IPS DF 6.9 (cell line): ENCODE results near the gene ACAP2.
"Not testable (repeated sequence)": the region's sequence is repeated elsewhere in the genome, so short reads cannot be mapped to it uniquely, and the experiment has no call there.

Source experiments
- DNase-seq: peaks from one replicate; pipeline ENCODE4 v3.0.0-alpha.2; 2013; ENCODE audit warnings: low read depth, low spot score
- H3K27ac ChIP-seq: one replicate; pipeline ENCODE4 v1.5.1; 2013; ENCODE audit warnings: low read length, control low read depth
- H3K27me3 ChIP-seq: 2 replicates; pipeline ENCODE4 v1.6.1; 2013; ENCODE audit warnings: mild to moderate bottlenecking, low read length; ENCODE audit not compliant: control insufficient read depth, insufficient read depth
- H3K36me3 ChIP-seq: 2 replicates; pipeline ENCODE4 v1.6.1; 2013; ENCODE audit warnings: low read length; ENCODE audit not compliant: control insufficient read depth, insufficient read depth
- H3K4me1 ChIP-seq: 2 replicates; pipeline ENCODE4 v1.6.1; 2013; ENCODE audit warnings: low read length; ENCODE audit not compliant: control insufficient read depth, insufficient read depth
- H3K4me3 ChIP-seq: 2 replicates; pipeline ENCODE4 v1.5.1; 2013; ENCODE audit warnings: mild to moderate bottlenecking, low read length
- H3K9me3 ChIP-seq: 2 replicates; pipeline ENCODE4 v1.6.1; 2013; ENCODE audit warnings: low read length, inconsistent platforms; ENCODE audit not compliant: control insufficient read depth, insufficient read depth
- WGBS: extraction: QIAGEN DNeasy Blood & Tissue Kit; methylation state at CpG from one replicate; pipeline ENCODE4 v1.1.7; 2013; ENCODE audit warnings: mixed read lengths, missing lambda C conversion rate; ENCODE audit not compliant: insufficient read length, insufficient coverage; 5-methylcytosine and 5-hydroxymethylcytosine counted together

ACAP2 gene

DNA sequence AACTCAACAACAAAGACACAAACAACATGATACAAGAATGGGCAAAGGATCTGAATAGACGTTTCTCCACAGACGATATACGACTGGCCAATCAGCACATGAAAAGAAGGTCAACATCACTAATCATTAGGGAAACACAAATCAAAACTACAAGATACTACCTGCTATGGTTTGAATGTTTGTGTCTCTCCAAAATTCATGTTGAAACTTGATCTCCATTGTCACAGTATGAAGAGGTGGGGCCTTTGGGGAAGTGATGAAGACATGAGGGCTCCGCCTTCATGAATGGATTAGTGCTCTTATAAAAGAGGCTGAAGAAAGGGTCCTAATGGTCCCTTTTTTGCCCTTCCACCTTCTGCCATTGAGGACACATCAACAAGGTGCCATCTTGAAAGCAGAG, 32.3 kb downstream of the ACAP2 start:
- Histone ChIP-seq H3K4me1 (0 out of 2 replicates have a peak, but pooled peaks cover 1% of the 10 kb centered on the region), H3K27ac (no peak overlapping the region), H3K27me3 (no peaks in the 10 kb centered on the region), H3K36me3 (no peaks in the 10 kb centered on the region), H3K9me3 (no peaks in the 10 kb centered on the region), H3K4me3 (no peak overlapping the region)
- WGBS: no CpG with 5 or more reads among the region's 4 CpGs
- no peak for DNase-seq

DNA sequence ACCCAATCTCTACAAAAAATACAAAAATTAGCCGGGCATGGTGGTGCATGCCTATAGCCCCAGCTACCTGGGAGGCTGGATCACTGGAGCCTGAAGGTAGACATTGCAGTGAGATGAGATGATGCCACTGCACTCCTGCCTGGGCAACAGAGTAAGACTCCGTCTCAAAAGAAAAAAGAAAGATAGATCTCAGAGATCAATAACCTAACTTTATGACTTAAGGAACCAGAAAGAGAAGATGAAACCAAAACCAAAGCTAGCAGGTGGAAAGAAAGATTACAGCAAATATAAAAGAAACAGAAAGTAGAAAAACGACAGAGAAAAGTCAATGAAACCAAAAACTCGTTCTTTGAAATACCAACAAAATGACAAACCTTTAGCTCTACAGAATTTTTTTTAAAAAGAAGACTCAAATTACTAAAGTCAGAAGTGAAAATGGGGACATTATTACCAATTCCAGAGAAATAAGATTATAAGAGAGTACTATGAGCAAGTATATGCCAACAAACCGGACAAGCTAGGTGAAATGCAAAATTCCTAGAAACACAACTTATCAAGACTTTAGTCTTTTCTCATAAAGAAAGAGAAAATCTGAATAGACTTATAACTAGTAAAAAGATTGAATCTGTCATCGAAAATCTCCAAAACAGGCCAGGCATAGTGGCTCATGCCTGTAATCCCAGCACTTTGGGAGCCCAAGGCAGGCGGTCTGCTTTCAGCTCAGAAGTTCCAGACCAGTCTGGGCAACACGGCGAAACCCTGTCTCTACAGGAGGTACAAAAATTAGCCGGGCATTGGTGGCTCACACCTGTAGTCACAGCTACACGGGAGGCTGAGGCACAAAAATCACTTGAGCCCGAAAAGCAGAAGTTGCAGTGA, 35.0 kb downstream of the ACAP2 start:
- no peak overlapping the region for H3K27ac ChIP-seq
- no peak overlapping the region for H3K4me3 ChIP-seq
- no peaks in the 10 kb centered on the region for H3K27me3 ChIP-seq
- 0 out of 2 replicates have a peak, but pooled peaks cover 1% of the 10 kb centered on the region for H3K4me1 ChIP-seq
- no CpG with 5 or more reads among the region's 12 CpGs for WGBS
- H3K9me3 ChIP-seq: no peaks in the 10 kb centered on the region
- no peaks in the 10 kb centered on the region for H3K36me3 ChIP-seq
- DNase-seq: no peak

DNA sequence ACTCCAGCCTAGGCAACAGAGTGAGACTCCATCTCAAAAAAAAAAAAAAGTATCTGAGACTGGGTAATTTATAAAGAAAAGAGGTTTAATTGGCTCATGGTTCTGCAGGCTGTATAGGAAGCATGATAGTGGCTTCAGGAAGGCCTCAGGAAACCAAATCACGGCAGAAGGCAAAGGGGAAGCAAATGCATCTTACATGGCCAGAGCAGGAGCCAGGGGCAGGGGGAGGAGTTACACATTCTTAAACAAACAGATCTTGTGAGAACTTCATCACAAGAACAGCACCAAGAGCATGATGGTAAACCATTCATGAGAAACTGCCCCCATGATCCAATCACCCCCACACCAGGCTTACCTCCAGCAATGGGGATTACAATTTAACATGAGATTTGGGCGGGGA, 37.2 kb downstream of the ACAP2 start:
- no peak for DNase-seq
- WGBS: no CpG with 5 or more reads among the region's 2 CpGs
- Histone ChIP-seq H3K4me3 (no peak overlapping the region), H3K36me3 (no peaks in the 10 kb centered on the region), H3K9me3 (no peaks in the 10 kb centered on the region), H3K4me1 (no peaks in the 10 kb centered on the region), H3K27me3 (no peaks in the 10 kb centered on the region), H3K27ac (no peak overlapping the region)

DNA sequence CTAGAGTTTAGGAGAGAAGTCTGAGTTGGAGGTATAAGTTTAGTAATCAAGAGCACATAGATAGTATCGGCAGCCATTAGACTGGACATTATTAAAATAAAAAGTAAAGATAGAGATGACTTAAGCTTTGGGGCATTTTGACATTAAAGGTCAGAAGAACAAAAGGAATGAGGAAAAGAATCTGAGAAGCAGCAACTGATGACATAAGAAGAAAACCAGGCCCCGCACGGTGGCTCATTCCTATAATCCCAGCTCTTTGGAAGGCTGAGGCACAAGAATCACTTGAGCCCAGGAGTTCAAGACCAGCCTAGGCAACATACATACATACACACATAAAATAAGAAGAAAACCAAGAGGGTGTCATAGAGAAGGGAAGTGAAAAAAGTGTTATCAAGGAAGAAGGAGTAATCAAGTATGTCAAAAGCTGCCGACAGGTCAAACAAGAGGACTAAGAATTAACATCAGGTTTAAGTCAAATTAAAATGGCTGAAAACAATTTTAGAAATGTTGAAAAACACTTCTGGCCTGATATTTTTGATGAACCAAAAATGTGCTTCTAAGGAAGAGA, 38.9 kb downstream of the ACAP2 start:
- H3K9me3 ChIP-seq: no peaks in the 10 kb centered on the region
- no peak for DNase-seq
- H3K27me3 ChIP-seq: no peaks in the 10 kb centered on the region
- WGBS: no CpG with 5 or more reads among the region's 4 CpGs
- H3K36me3 ChIP-seq: no peaks in the 10 kb centered on the region
- H3K4me3 ChIP-seq: no peak overlapping the region
- H3K27ac ChIP-seq: no peak overlapping the region
- H3K4me1 ChIP-seq: no peaks in the 10 kb centered on the region

DNA sequence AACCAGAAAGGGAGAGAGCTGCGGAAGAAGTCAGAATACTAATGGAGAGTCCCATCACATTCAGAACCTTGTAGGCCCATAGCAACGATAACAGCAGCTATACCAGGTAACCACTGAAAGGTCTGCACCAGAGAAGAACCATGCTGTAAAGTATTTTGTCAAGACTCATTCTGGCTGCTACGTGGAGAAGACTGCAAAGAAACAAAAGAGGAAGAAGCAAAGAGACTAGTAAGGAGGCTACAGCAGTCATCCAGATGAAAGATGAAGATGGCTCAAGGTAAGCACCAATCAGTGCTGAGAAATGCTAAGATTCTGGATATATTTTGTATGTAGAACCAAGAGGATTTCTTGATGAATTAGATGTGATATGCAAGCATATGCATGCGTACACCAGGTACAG, 39.6 kb downstream of the ACAP2 start:
- no peak overlapping the region for H3K27ac ChIP-seq
- H3K36me3 ChIP-seq: no peaks in the 10 kb centered on the region
- WGBS: no CpG with 5 or more reads among the region's 4 CpGs
- no peaks in the 10 kb centered on the region for H3K4me1 ChIP-seq
- no peak for DNase-seq
- H3K9me3 ChIP-seq: no peaks in the 10 kb centered on the region
- no peak overlapping the region for H3K4me3 ChIP-seq
- no peaks in the 10 kb centered on the region for H3K27me3 ChIP-seq

DNA sequence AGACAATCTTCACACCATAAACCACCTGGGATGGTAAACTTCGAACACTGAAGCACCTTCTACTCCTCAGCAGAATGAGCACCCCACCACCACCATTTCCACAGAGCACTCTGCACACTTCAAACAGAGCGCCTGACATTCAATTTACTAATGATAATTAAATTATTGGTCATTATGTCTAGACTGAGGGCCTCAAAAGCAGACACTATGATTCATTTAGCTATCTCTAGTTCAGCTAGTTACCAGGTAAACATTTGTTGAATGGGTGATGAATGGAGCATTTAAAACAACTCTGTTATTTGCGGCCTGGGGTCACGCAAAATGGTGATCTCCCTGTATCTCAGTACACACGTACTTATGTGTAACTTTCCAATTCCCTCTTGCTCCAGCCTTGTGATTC, 40.9 kb downstream of the ACAP2 start:
- Histone ChIP-seq H3K4me3 (no peak overlapping the region), H3K27ac (no peak overlapping the region), H3K4me1 (no peaks in the 10 kb centered on the region), H3K27me3 (no peaks in the 10 kb centered on the region), H3K9me3 (no peaks in the 10 kb centered on the region), H3K36me3 (no peaks in the 10 kb centered on the region)
- no CpG with 5 or more reads among the region's 5 CpGs for WGBS
- no peak for DNase-seq

DNA sequence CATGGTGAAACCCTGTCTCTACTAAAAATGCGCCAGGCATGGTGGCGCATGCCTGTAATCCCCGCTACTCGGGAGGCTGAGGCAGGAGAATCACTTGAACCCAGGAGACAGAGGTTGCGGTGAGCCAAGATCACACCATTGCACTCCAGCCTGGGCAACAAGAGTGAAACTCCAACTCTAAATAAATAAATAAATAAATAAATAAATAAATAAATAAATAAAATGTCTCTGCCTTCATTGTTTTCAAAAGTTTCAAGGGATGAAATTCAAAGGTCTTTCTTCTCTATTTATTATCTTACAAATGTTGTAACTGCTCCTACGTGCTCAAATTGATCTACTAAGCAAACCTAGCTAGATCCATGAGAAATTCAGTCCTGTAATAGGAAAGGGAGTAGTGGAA, 44.4 kb downstream of the ACAP2 start:
- DNase-seq, H3K4me3 ChIP-seq: not testable (repeated sequence)
- no CpG with 5 or more reads among the region's 6 CpGs for WGBS

DNA sequence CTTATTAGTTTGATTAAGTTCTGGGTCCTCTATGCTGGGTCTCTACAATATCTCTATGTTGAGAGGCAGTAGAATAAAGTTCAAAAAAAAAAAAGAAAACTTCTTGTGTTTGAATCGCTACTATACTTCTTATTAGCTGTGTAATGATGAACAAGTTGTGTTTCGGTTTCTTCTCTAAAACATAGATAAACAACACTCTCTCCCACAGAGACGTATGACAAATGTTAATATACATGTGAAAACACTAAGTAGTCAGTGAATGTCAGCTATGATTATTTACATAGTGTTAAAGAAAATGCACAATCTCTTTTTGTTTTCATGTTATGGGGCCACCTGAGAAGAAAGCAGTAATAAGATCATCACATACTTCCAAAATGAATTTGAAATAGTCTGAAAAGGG, 45.3 kb downstream of the ACAP2 start:
- no peak overlapping the region for H3K4me3 ChIP-seq
- no peaks in the 10 kb centered on the region for H3K27me3 ChIP-seq
- H3K4me1 ChIP-seq: peaks cover 2% of the 10 kb centered on the region; the same call in 1 of the 2 replicates
- H3K27ac ChIP-seq: no peak overlapping the region
- WGBS: no CpG with 5 or more reads among the region's 3 CpGs
- H3K36me3 ChIP-seq: no peaks in the 10 kb centered on the region
- no peak for DNase-seq
- no peaks in the 10 kb centered on the region for H3K9me3 ChIP-seq

More for the DNA sequence above, 44.4 kb downstream of the ACAP2 start:
- not testable (repeated sequence) for H3K27me3 ChIP-seq, H3K4me1 ChIP-seq, H3K27ac ChIP-seq, H3K36me3 ChIP-seq, H3K9me3 ChIP-seq

DNA sequence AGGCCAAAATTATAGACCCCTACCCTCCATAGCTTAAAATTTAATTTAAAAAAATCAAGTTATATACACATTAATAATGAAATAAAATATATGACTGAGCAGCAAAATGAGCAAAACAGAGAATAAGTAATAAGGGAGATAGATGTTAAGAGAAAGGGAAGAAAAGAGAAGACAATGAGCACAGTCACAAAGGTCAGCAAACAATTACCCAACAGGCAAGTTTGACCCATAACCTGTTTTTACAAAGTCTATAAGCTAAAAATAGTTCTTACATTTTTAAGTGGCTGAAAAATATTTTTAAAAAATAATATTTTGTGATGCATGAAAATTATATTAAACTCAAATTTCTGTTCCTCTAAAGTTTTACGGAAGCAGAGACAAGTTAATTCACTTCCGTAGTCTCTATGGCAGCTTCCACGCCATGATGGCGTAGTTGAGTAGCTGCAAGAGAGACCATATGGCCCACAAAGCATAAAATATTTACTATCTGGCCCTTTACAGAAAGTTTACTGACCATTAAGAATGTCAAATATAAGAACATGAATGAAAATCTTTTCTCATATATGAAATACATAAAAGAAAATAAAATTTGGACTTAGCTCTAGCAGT, 47.5 kb downstream of the ACAP2 start:
- Histone ChIP-seq H3K4me1 (peaks cover 2% of the 10 kb centered on the region; the same call in 1 of the 2 replicates), H3K36me3 (no peaks in the 10 kb centered on the region), H3K4me3 (no peak overlapping the region), H3K9me3 (no peaks in the 10 kb centered on the region), H3K27ac (no peak overlapping the region), H3K27me3 (no peaks in the 10 kb centered on the region)
- WGBS: no CpG with 5 or more reads among the region's 4 CpGs
- no peak for DNase-seq

DNA sequence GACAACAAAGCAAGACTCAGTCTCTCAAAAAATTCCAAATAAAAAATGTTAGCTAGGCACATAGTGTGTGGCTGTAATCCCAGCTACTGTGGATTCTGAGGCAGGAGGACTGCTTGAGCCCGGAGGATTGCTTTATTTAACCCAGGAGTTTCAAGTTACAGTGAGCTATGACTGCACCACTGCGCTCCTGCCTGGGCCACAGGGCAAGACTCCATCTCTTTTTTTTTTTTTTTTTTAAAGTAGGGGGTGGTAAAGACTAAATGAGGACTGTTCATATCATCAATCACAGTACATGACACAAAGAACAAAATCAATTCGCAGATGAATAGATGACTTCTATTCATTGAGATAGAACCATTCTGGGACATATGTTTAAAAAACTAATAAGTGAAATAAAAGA, 48.1 kb downstream of the ACAP2 start:
- DNase-seq: no peak
- Histone ChIP-seq H3K4me1 (peaks cover 2% of the 10 kb centered on the region; the same call in 1 of the 2 replicates), H3K36me3 (no peaks in the 10 kb centered on the region), H3K27ac (no peak overlapping the region), H3K27me3 (no peaks in the 10 kb centered on the region), H3K4me3 (no peak overlapping the region), H3K9me3 (no peaks in the 10 kb centered on the region)
- WGBS: no CpG with 5 or more reads among the region's 3 CpGs
